Measurements from ENCODE around the gene MGRN1. TPM values are rescaled to one million over a fixed set of nuclear protein-coding genes. Genes with fewer than 3 reads are reported as not detected.

The MGRN1 gene
- total RNA-seq, 1 experiment from 2014 or later: 61.3 TPM

DNA sequence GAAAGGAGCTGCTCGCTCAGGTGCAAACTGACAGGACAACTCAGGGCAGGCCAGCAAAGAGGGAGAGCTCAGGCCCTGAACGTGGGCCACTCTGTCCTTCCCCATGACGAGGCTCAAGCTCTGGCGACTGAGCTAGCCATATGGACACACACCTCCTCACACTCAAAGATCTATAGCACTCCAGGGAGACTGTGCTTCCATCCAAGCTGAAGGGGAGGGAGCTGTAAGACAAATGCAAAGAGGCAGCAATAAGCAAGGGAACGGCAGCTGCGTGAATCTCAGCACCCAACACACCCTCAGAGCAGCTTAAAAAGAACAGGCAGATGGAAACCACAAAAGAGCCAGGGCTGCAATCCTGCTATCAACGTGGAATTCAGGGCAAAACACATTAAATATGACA, 82.2 kb downstream of the MGRN1 start:
- Mint-ChIP-seq H3K27ac (ENCODE audit: low read depth, unreplicated experiment) (no peak overlapping the region), H3K27me3 (ENCODE audit: insufficient read depth, unreplicated experiment) (no peaks in the 10 kb centered on the region), H3K9me3 (ENCODE audit: unreplicated experiment) (no peaks in the 10 kb centered on the region), H3K4me3 (ENCODE audit: unreplicated experiment) (no peak overlapping the region), H3K4me1 (ENCODE audit: insufficient read depth, unreplicated experiment) (no peaks in the 10 kb centered on the region), H3K36me3 (ENCODE audit: insufficient read depth, unreplicated experiment) (peaks cover 87% of the 10 kb centered on the region)
- BruUV-seq (replicated peaks): no TSS peak
- TF ChIP-seq, protein P1, sequence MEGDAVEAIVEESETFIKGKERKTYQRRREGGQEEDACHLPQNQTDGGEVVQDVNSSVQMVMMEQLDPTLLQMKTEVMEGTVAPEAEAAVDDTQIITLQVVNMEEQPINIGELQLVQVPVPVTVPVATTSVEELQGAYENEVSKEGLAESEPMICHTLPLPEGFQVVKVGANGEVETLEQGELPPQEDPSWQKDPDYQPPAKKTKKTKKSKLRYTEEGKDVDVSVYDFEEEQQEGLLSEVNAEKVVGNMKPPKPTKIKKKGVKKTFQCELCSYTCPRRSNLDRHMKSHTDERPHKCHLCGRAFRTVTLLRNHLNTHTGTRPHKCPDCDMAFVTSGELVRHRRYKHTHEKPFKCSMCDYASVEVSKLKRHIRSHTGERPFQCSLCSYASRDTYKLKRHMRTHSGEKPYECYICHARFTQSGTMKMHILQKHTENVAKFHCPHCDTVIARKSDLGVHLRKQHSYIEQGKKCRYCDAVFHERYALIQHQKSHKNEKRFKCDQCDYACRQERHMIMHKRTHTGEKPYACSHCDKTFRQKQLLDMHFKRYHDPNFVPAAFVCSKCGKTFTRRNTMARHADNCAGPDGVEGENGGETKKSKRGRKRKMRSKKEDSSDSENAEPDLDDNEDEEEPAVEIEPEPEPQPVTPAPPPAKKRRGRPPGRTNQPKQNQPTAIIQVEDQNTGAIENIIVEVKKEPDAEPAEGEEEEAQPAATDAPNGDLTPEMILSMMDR (IDR thresholded peaks at IDR 0.05; ENCODE audit: unreplicated experiment): no peak
- no peak for DNase-seq (ENCODE audit: unreplicated experiment)
- CTCF ChIA-PET: interaction anchor here (0.5 to 0.8 kb wide), 5 partner anchors 9 to 279 kb away, joined by 3 to 5 read pairs (median 4); no protein-coding TSS in a partner anchor
- POLR2A ChIA-PET: interaction anchor here (1.0 to 3.2 kb wide), 3 partner anchors 9 to 13 kb away, joined by 3 to 12 read pairs (median 4); no protein-coding TSS in a partner anchor
- intact Hi-C loops (cut with micrococcal nuclease): no loop called here

GRCh38 chr16:4709481-4709880, 84.9 kb downstream of the MGRN1 start:
- H3K27ac Mint-ChIP-seq (ENCODE audit: low read depth, unreplicated experiment): no peak overlapping the region
- CTCF ChIA-PET: interaction anchor here (0.6 to 1.5 kb wide), 2 partner anchors 17 to 1321 kb away, joined by 3 to 4 read pairs; no protein-coding TSS in a partner anchor
- H3K4me3 Mint-ChIP-seq (ENCODE audit: unreplicated experiment): no peak overlapping the region
- no peak for DNase-seq (ENCODE audit: unreplicated experiment)
- no peaks in the 10 kb centered on the region for H3K27me3 Mint-ChIP-seq (ENCODE audit: insufficient read depth, unreplicated experiment)
- peaks cover 76% of the 10 kb centered on the region for H3K36me3 Mint-ChIP-seq (ENCODE audit: insufficient read depth, unreplicated experiment)
- TF ChIP-seq, protein P1 (IDR thresholded peaks at IDR 0.05; ENCODE audit: unreplicated experiment): no peak
- no TSS peak for BruUV-seq (replicated peaks)
- intact Hi-C loops (cut with micrococcal nuclease): no loop called here
- no peaks in the 10 kb centered on the region for H3K9me3 Mint-ChIP-seq (ENCODE audit: unreplicated experiment)
- POLR2A ChIA-PET: interaction anchor here (0.6 to 1.7 kb wide), 6 partner anchors 9 to 248 kb away, joined by 3 to 8 read pairs (median 4); partner anchors contain the start of genes ANKS3 and DNAAF8
- H3K4me1 Mint-ChIP-seq (ENCODE audit: insufficient read depth, unreplicated experiment): no peaks in the 10 kb centered on the region

DNA sequence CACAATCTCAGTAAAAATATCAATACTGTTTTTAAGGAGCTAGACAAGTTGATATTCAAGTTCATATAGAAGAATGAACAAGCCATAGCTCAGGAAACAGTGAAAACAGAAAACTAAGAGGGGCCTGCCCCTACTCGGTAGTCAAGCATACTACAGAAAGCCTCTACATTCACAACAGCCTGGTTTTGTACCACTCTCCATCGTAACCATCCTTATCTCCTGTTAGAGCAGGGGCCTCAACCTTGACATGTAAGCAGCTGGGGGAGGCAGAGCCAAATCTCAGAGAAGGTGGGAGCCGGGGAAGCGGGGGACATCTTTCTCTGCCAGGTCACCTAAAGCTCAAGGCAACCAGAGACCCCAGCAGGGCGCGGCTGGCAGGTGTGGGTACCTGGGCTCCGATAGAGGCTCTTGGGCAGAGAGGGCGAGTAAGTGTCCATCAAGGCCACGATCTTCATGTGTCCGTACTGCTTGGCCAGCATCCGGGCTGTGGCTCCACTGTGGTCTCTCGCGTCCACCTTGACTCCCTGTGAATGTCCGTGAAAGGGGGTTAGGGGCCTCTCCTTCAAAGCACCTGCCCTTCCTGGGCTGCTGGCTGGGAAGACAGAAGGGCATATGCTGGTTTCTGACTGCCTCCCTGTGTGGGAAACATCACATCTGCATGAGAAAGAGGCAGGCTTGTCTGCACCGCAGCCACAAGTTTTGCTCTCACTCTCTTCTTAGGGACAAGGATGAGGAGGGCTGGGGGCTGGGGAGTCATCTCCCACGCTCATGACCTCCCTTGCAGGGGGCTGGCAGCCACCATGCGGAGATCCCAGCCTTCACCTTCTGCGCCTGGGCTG, 89.3 kb downstream of the MGRN1 start:
- H3K36me3 Mint-ChIP-seq (ENCODE audit: insufficient read depth, unreplicated experiment): peaks cover 68% of the 10 kb centered on the region
- no TSS peak for BruUV-seq (replicated peaks)
- H3K4me1 Mint-ChIP-seq (ENCODE audit: insufficient read depth, unreplicated experiment): no peaks in the 10 kb centered on the region
- intact Hi-C loops (cut with micrococcal nuclease): no loop called here
- no peak overlapping the region for H3K27ac Mint-ChIP-seq (ENCODE audit: low read depth, unreplicated experiment)
- ChIA-PET CTCF (interaction anchor here (2.5 kb wide), 1 partner anchor 13 kb away, joined by 5 read pairs; no protein-coding TSS in a partner anchor), POLR2A (interaction anchor here (1.2 kb wide), 1 partner anchor 21 kb away, joined by 3 read pairs; the partner anchor contains the start of gene DNAAF8)
- no peak for DNase-seq (ENCODE audit: unreplicated experiment)
- TF ChIP-seq, protein P1 (IDR thresholded peaks at IDR 0.05; ENCODE audit: unreplicated experiment): no peak
- H3K4me3 Mint-ChIP-seq (ENCODE audit: unreplicated experiment): no peak overlapping the region
- H3K27me3 Mint-ChIP-seq (ENCODE audit: insufficient read depth, unreplicated experiment): no peaks in the 10 kb centered on the region
- no peaks in the 10 kb centered on the region for H3K9me3 Mint-ChIP-seq (ENCODE audit: unreplicated experiment)

GRCh38 chr16:4714996-4715395, 90.4 kb downstream of the MGRN1 start:
- TF ChIP-seq, protein P1 (IDR thresholded peaks at IDR 0.05; ENCODE audit: unreplicated experiment): no peak
- DNase-seq (ENCODE audit: unreplicated experiment): no peak
- Mint-ChIP-seq H3K4me1 (ENCODE audit: insufficient read depth, unreplicated experiment) (no peaks in the 10 kb centered on the region), H3K36me3 (ENCODE audit: insufficient read depth, unreplicated experiment) (peaks cover 64% of the 10 kb centered on the region), H3K27me3 (ENCODE audit: insufficient read depth, unreplicated experiment) (no peaks in the 10 kb centered on the region), H3K9me3 (ENCODE audit: unreplicated experiment) (no peaks in the 10 kb centered on the region), H3K27ac (ENCODE audit: low read depth, unreplicated experiment) (no peak overlapping the region), H3K4me3 (ENCODE audit: unreplicated experiment) (no peak overlapping the region)
- CTCF ChIA-PET: no interaction called here
- no TSS peak for BruUV-seq (replicated peaks)
- intact Hi-C loops (cut with micrococcal nuclease): no loop called here
- POLR2A ChIA-PET: interaction anchor here (0.6 to 1.2 kb wide), 2 partner anchors 19 to 50 kb away, joined by 3 to 4 read pairs; partner anchors contain the start of gene DNAAF8

Measured in MCF 10A (cell line).